Measurements from ENCODE around the gene IVD.

GRCh38 chr15:40424483-40425115 lies 19.0 kb downstream of the IVD start:
- TF ChIP-seq CTCF (IDR thresholded peaks at IDR 0.05) (no peak), POLR2A (IDR thresholded peaks at IDR 0.05) (no peak)
